ENCODE measurements around the gene RAP2A.

DNA sequence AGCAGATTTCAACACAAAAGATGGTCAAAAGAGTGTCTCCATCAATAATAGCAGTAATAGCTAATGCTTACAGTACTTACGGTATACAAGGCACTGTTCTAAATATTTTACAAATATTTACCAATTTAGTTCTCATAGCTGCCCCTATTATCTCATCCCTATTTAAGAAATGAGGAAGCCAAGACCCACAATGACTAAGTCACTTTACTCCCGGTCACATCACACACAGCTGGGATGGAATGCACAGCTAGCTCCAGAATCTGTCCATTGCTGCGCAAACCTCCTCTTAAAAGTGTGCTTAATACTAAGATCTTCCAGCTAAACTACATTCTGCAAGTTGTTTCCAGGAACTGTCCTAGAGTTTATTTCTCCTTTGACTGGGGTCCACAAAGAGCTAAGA lies 63.4 kb downstream of the RAP2A start:
- TF ChIP-seq POLR2A (IDR thresholded peaks at IDR 0.05) (no peak), POLR2AphosphoS5 (IDR thresholded peaks at IDR 0.05) (no peak)

All from prostate gland (tissue), 1 donor.